ENCODE results near the gene GNG7.
"Not testable (repeated sequence)": the region's sequence is repeated elsewhere in the genome, so short reads cannot be mapped to it uniquely, and the experiment has no call there.

Gene GNG7

GRCh38 chr19:2675892-2676291 lies 26.6 kb downstream of the GNG7 start:
- no peak for DNase-seq (ENCODE audit: low read depth)

- no peak for DNase-seq (ENCODE audit: low read depth)
These were observed 32.3 kb downstream of the GNG7 start for GRCh38 chr19:2670217-2670616.

GRCh38 chr19:2668175-2668763 lies 34.2 kb downstream of the GNG7 start:
- no peak for DNase-seq (ENCODE audit: low read depth)

GRCh38 chr19:2667349-2667748 lies 35.1 kb downstream of the GNG7 start:
- DNase-seq (ENCODE audit: low read depth), result not testable (repeated sequence)

GRCh38 chr19:2666344-2666994 lies 36.0 kb downstream of the GNG7 start:
- no peak for DNase-seq (ENCODE audit: low read depth)

- DNase-seq (ENCODE audit: low read depth), result no peak
These were observed 37.4 kb downstream of the GNG7 start for GRCh38 chr19:2665103-2665502.

- no peak for DNase-seq (ENCODE audit: low read depth)
These were observed 38.4 kb downstream of the GNG7 start for GRCh38 chr19:2663920-2664571.

- no peak for DNase-seq (ENCODE audit: low read depth)
These were observed 40.9 kb downstream of the GNG7 start for GRCh38 chr19:2661615-2662014.

GRCh38 chr19:2659856-2660432 lies 42.5 kb downstream of the GNG7 start:
- no peak for DNase-seq (ENCODE audit: low read depth)

- no peak for DNase-seq (ENCODE audit: low read depth)
These were observed 46.0 kb downstream of the GNG7 start for GRCh38 chr19:2656533-2656932.

GRCh38 chr19:2653710-2654707 lies 48.5 kb downstream of the GNG7 start:
- DNase-seq (ENCODE audit: low read depth), result no peak

- no peak for DNase-seq (ENCODE audit: low read depth)
These were observed 49.3 kb downstream of the GNG7 start for GRCh38 chr19:2653218-2653617.

- no peak for DNase-seq (ENCODE audit: low read depth)
These were observed 49.9 kb downstream of the GNG7 start for GRCh38 chr19:2652504-2653099.

- not testable (repeated sequence) for DNase-seq (ENCODE audit: low read depth)
These were observed 51.3 kb downstream of the GNG7 start for GRCh38 chr19:2651002-2651733.

GRCh38 chr19:2650515-2650914 lies 52.0 kb downstream of the GNG7 start:
- DNase-seq (ENCODE audit: low read depth), result no peak

GRCh38 chr19:2648528-2648937 lies 54.0 kb downstream of the GNG7 start:
- DNase-seq (ENCODE audit: low read depth), result no peak

- DNase-seq (ENCODE audit: low read depth), result no peak
These were observed 54.4 kb downstream of the GNG7 start for GRCh38 chr19:2648099-2648498.

GRCh38 chr19:2646866-2647535 lies 55.5 kb downstream of the GNG7 start:
- DNase-seq (ENCODE audit: low read depth), result no peak

GRCh38 chr19:2645826-2646225 lies 56.7 kb downstream of the GNG7 start:
- no peak for DNase-seq (ENCODE audit: low read depth)

GRCh38 chr19:2643123-2643737 lies 59.3 kb downstream of the GNG7 start:
- DNase-seq (ENCODE audit: low read depth), result not testable (repeated sequence)

Data from HS-5 (cell line).